ENCODE results near the gene C13orf42.

DNA sequence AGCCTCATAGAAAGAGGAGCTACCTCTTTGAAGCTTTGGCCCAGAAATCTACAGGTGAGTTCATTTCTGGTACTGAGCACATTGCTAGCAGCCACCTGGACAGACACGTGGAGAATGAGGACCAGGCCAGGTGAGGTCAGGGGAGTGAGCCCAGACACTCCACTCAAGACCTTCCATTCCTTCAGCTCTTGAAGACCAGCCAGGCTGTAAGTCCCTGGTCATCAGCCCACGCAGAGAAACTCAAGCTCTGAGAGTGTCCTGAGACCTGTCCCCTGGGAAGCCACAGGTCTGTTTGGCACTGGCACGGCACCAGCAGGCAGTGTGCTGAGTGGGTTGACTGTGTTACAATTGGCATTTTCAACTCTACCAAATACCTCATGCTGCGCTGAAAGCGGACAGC, 27.4 kb downstream of the C13orf42 start:
- TF ChIP-seq, protein P1, sequence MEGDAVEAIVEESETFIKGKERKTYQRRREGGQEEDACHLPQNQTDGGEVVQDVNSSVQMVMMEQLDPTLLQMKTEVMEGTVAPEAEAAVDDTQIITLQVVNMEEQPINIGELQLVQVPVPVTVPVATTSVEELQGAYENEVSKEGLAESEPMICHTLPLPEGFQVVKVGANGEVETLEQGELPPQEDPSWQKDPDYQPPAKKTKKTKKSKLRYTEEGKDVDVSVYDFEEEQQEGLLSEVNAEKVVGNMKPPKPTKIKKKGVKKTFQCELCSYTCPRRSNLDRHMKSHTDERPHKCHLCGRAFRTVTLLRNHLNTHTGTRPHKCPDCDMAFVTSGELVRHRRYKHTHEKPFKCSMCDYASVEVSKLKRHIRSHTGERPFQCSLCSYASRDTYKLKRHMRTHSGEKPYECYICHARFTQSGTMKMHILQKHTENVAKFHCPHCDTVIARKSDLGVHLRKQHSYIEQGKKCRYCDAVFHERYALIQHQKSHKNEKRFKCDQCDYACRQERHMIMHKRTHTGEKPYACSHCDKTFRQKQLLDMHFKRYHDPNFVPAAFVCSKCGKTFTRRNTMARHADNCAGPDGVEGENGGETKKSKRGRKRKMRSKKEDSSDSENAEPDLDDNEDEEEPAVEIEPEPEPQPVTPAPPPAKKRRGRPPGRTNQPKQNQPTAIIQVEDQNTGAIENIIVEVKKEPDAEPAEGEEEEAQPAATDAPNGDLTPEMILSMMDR (IDR thresholded peaks at IDR 0.05 in 2 of 3, conservative IDR thresholded peaks at IDR 0.05 in 1 of 3; ENCODE audit: borderline replicate concordance in 1 of 3, insufficient read depth in 1 of 3, low read depth in 2 of 3, low read length in 2 of 3), result no peak
- TF ChIP-seq POLR2AphosphoS5 (IDR thresholded peaks at IDR 0.05; ENCODE audit: low read depth, low read length), result no peak
- TF ChIP-seq RAD21 (IDR thresholded peaks at IDR 0.05; ENCODE audit: low read depth), result no peak
- no peak for TF ChIP-seq POLR2A (IDR thresholded peaks at IDR 0.05; ENCODE audit: borderline replicate concordance, extremely low read depth, insufficient read depth, insufficient read length)
- TF ChIP-seq, protein P2, sequence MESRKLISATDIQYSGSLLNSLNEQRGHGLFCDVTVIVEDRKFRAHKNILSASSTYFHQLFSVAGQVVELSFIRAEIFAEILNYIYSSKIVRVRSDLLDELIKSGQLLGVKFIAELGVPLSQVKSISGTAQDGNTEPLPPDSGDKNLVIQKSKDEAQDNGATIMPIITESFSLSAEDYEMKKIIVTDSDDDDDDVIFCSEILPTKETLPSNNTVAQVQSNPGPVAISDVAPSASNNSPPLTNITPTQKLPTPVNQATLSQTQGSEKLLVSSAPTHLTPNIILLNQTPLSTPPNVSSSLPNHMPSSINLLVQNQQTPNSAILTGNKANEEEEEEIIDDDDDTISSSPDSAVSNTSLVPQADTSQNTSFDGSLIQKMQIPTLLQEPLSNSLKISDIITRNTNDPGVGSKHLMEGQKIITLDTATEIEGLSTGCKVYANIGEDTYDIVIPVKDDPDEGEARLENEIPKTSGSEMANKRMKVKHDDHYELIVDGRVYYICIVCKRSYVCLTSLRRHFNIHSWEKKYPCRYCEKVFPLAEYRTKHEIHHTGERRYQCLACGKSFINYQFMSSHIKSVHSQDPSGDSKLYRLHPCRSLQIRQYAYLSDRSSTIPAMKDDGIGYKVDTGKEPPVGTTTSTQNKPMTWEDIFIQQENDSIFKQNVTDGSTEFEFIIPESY (IDR thresholded peaks at IDR 0.05; ENCODE audit: extremely low read depth, insufficient replicate concordance, low read length), result no peak
- TF ChIP-seq, protein P3, sequence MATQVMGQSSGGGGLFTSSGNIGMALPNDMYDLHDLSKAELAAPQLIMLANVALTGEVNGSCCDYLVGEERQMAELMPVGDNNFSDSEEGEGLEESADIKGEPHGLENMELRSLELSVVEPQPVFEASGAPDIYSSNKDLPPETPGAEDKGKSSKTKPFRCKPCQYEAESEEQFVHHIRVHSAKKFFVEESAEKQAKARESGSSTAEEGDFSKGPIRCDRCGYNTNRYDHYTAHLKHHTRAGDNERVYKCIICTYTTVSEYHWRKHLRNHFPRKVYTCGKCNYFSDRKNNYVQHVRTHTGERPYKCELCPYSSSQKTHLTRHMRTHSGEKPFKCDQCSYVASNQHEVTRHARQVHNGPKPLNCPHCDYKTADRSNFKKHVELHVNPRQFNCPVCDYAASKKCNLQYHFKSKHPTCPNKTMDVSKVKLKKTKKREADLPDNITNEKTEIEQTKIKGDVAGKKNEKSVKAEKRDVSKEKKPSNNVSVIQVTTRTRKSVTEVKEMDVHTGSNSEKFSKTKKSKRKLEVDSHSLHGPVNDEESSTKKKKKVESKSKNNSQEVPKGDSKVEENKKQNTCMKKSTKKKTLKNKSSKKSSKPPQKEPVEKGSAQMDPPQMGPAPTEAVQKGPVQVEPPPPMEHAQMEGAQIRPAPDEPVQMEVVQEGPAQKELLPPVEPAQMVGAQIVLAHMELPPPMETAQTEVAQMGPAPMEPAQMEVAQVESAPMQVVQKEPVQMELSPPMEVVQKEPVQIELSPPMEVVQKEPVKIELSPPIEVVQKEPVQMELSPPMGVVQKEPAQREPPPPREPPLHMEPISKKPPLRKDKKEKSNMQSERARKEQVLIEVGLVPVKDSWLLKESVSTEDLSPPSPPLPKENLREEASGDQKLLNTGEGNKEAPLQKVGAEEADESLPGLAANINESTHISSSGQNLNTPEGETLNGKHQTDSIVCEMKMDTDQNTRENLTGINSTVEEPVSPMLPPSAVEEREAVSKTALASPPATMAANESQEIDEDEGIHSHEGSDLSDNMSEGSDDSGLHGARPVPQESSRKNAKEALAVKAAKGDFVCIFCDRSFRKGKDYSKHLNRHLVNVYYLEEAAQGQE (IDR thresholded peaks at IDR 0.05; ENCODE audit: low read depth), result no peak
- TF ChIP-seq EZH2 (IDR thresholded peaks at IDR 0.05), result no peak
- no peak for TF ChIP-seq ZNF274 (IDR thresholded peaks at IDR 0.05; ENCODE audit: low read depth, low read length)
- TF ChIP-seq, protein P4, sequence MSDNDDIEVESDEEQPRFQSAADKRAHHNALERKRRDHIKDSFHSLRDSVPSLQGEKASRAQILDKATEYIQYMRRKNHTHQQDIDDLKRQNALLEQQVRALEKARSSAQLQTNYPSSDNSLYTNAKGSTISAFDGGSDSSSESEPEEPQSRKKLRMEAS (IDR thresholded peaks at IDR 0.05), result no peak
